GM19395 (cell line): ENCODE results near the gene RECQL.
"Not testable (repeated sequence)": the region's sequence is repeated elsewhere in the genome, so short reads cannot be mapped to it uniquely, and the experiment has no call there.

Experiments used
- ATAC-seq: cut with Tn5 transposase; IDR thresholded peaks from one replicate; pipeline ENCODE4 v1.9.1; 2021; ENCODE audit warnings: mild to moderate bottlenecking, moderate library complexity; ENCODE audit not compliant: unreplicated experiment

The RECQL gene

DNA sequence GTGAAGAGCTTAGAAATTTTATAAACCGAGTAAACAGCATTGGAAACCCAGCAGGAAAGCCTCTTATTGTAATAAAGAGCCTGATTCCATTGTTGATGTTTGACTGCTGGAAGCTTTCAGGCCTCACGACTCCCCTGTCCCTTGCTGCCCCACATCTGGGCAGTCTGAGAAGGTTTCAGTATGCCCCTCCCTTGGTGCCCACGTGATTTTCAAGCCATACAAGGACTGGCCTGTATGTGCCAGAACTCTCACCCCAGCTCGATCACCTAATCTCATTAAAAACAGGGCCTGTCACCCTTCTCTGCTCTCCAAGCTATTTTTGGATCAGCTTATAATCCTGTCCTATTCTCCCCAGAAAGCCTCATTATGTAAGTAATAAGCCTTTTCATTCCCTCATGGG is 71.4 kb downstream of the RECQL start:
- no peak for ATAC-seq

DNA sequence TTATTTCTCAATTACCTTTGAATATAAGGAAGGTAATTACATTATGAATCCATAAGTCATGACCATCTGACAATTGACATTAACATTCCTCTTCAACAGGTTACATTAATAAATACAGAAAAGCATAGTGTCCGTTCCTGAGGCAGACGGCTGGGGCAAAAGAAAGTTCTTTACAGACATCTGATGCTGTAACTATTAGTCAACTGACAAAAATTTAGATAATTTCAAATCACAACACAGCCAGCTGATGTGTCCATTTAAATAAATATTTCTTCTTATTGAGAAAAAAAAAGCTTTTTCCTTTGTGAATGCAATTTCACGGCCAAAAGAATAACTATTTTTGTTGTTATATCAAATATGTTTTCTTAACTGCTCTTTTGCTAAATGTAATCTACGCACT is 73.2 kb downstream of the RECQL start:
- ATAC-seq: no peak

DNA sequence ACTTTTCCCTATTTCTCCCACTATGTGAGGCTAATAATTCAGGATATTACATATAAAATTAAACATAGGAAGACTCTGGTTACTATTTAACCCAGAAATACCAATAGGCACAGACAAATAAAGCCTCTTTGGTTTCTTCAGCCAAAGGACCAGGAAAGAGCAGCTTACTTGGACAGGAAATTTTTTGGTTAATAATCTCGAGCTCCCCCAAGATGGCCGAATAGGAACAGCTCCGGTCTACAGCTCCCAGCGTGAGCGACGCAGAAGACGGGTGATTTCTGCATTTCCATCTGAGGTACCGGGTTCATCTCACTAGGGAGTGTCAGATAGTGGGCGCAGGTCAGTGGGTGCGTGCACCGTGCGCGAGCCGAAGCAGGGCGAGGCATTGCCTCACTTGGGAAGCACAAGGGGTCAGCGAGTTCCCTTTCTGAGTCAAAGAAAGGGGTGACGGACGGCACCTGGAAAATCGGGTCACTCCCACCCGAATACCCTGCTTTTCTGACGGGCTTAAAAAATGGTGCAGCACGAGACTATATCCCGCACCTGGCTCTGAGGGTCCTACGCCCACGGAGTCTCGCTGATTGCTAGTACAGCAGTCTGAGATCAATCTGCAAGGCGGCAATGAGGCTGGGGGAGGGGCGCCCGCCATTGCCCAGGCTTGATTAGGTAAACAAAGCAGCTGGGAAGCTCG is 82.3 kb downstream of the RECQL start:
- ATAC-seq: not testable (repeated sequence)
